ENCODE measurements around the gene CEP78. TPM values are rescaled to one million over a fixed set of nuclear protein-coding genes. Genes with fewer than 3 reads are reported as not detected.

Gene CEP78
- total RNA-seq, 1 donor from 2014 or later = 13.9 TPM

GRCh38 chr9:78269784-78270183 lies 33.9 kb downstream of the CEP78 start:
- H3K4me1 Mint-ChIP-seq (ENCODE audit: unreplicated experiment) = peaks cover 10% of the 10 kb centered on the region
- peaks cover 20% of the 10 kb centered on the region for H3K36me3 Mint-ChIP-seq (ENCODE audit: unreplicated experiment)
- TF ChIP-seq, protein P1, sequence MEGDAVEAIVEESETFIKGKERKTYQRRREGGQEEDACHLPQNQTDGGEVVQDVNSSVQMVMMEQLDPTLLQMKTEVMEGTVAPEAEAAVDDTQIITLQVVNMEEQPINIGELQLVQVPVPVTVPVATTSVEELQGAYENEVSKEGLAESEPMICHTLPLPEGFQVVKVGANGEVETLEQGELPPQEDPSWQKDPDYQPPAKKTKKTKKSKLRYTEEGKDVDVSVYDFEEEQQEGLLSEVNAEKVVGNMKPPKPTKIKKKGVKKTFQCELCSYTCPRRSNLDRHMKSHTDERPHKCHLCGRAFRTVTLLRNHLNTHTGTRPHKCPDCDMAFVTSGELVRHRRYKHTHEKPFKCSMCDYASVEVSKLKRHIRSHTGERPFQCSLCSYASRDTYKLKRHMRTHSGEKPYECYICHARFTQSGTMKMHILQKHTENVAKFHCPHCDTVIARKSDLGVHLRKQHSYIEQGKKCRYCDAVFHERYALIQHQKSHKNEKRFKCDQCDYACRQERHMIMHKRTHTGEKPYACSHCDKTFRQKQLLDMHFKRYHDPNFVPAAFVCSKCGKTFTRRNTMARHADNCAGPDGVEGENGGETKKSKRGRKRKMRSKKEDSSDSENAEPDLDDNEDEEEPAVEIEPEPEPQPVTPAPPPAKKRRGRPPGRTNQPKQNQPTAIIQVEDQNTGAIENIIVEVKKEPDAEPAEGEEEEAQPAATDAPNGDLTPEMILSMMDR (IDR thresholded peaks at IDR 0.05) = no peak
- DNase-seq (ENCODE audit: extremely low spot score, unreplicated experiment) = no peak
- H3K27me3 Mint-ChIP-seq (ENCODE audit: unreplicated experiment) = no peaks in the 10 kb centered on the region
- H3K4me3 Mint-ChIP-seq (ENCODE audit: unreplicated experiment) = no peak overlapping the region
- no peak overlapping the region for H3K27ac Mint-ChIP-seq (ENCODE audit: unreplicated experiment)
- H3K9me3 Mint-ChIP-seq (ENCODE audit: unreplicated experiment) = no peaks in the 10 kb centered on the region

DNA sequence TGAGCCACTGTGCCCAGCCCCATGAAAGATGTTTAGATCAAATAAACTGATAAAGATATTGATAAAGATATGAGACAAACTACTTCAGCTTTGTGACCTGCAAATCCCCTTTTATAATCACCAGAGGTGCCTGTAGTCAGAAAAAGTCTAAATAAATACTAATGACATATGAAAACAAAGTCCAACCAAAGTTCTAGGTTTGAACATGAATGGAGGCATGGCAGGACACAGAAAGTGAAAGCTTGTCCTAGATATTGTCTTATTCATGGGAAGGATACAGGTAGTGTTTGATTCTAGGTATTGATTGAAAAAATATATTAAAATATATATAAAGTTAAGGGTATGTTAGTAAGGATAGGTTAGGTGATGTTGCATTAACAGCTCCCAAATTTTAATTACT lies 36.4 kb downstream of the CEP78 start:
- Mint-ChIP-seq H3K4me1 (ENCODE audit: unreplicated experiment) (peaks cover 10% of the 10 kb centered on the region), H3K27ac (ENCODE audit: unreplicated experiment) (no peak overlapping the region), H3K9me3 (ENCODE audit: unreplicated experiment) (no peaks in the 10 kb centered on the region), H3K36me3 (ENCODE audit: unreplicated experiment) (peaks cover 8% of the 10 kb centered on the region), H3K4me3 (ENCODE audit: unreplicated experiment) (no peak overlapping the region), H3K27me3 (ENCODE audit: unreplicated experiment) (no peaks in the 10 kb centered on the region)
- TF ChIP-seq, protein P1 (IDR thresholded peaks at IDR 0.05) = no peak
- DNase-seq (ENCODE audit: extremely low spot score, unreplicated experiment) = no peak

DNA sequence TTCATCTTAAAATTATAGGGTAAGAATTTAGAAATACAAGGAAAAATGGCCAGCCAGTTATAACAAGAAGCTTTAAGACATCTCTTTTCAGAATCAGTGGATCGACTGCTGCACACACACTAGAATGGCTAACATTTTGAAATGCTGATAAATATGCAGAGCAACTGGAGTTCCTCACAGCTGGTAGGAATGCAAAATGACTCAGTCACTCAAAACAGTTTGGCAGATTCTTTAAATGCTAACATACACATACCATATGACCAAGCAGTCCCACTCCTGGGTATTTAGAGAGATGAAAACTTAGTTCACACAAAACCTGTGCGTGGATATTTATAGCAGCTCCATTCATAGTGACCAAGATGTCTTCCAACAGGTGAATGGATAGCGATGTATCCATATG lies 37.9 kb downstream of the CEP78 start:
- H3K4me3 Mint-ChIP-seq (ENCODE audit: unreplicated experiment) = no peak overlapping the region

DNA sequence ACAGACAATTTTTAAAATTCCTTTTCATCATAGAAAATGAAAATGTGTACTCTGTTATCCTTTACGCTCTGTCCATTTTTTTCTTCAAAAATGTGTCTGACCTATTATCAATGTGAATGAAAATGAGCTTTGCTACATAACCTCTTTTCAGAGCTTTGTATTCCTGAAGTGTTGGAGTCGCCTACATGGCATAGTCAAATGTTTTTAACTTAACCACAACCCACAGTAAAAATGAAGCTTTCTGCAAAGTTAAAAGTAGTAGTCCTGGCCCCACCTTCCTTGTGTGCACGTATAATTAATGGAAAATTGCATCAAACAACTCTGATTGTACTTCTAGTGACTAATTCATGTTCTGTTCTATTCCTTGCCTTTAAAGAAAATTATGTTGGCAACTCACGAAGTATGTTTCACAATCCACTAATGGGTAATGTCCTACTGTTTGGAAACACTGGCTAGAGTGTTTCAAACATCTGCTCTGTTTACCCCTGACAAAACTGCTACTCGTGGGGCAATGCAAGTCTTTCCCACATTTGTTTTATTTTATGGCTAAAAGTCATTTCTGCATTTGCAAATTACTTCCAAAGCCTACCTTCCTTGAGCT lies 42.4 kb downstream of the CEP78 start:
- Mint-ChIP-seq H3K9me3 (ENCODE audit: unreplicated experiment) (no peaks in the 10 kb centered on the region), H3K4me1 (ENCODE audit: unreplicated experiment) (peaks cover 20% of the 10 kb centered on the region), H3K36me3 (ENCODE audit: unreplicated experiment) (no peaks in the 10 kb centered on the region), H3K27ac (ENCODE audit: unreplicated experiment) (no peak overlapping the region), H3K27me3 (ENCODE audit: unreplicated experiment) (no peaks in the 10 kb centered on the region), H3K4me3 (ENCODE audit: unreplicated experiment) (no peak overlapping the region)
- TF ChIP-seq, protein P1 (IDR thresholded peaks at IDR 0.05) = no peak
- no peak for DNase-seq (ENCODE audit: extremely low spot score, unreplicated experiment)

More for the DNA sequence above, 37.9 kb downstream of the CEP78 start:
- DNase-seq (ENCODE audit: extremely low spot score, unreplicated experiment) = no peak
- no peaks in the 10 kb centered on the region for H3K27me3 Mint-ChIP-seq (ENCODE audit: unreplicated experiment)
- peaks cover 2% of the 10 kb centered on the region for H3K36me3 Mint-ChIP-seq (ENCODE audit: unreplicated experiment)
- H3K4me1 Mint-ChIP-seq (ENCODE audit: unreplicated experiment) = peaks cover 10% of the 10 kb centered on the region
- no peaks in the 10 kb centered on the region for H3K9me3 Mint-ChIP-seq (ENCODE audit: unreplicated experiment)
- TF ChIP-seq, protein P1 (IDR thresholded peaks at IDR 0.05) = no peak
- no peak overlapping the region for H3K27ac Mint-ChIP-seq (ENCODE audit: unreplicated experiment)

- Mint-ChIP-seq H3K4me1 (ENCODE audit: unreplicated experiment) (peaks cover 18% of the 10 kb centered on the region), H3K9me3 (ENCODE audit: unreplicated experiment) (no peaks in the 10 kb centered on the region), H3K36me3 (ENCODE audit: unreplicated experiment) (no peaks in the 10 kb centered on the region), H3K27ac (ENCODE audit: unreplicated experiment) (no peak overlapping the region), H3K4me3 (ENCODE audit: unreplicated experiment) (no peak overlapping the region), H3K27me3 (ENCODE audit: unreplicated experiment) (no peaks in the 10 kb centered on the region)
- TF ChIP-seq, protein P1 (IDR thresholded peaks at IDR 0.05) = no peak
- DNase-seq (ENCODE audit: extremely low spot score, unreplicated experiment) = no peak
Measured at GRCh38 chr9:78278801-78279200, 42.9 kb downstream of the CEP78 start.
